Fibroblast of peridontal ligament (primary cell): ENCODE results near the gene SEC14L6.

ENCODE experiments used
- DNase-seq: peaks from one replicate; pipeline ENCODE4 v3.0.0-alpha.2; 2010; ENCODE audit errors: extremely low read depth

SEC14L6 gene

GRCh38 chr22:30495041-30495784 is 51.3 kb downstream of the SEC14L6 start:
- DNase-seq: no peak

- DNase-seq: no peak
These were observed 54.4 kb downstream of the SEC14L6 start for GRCh38 chr22:30492144-30492543.

DNA sequence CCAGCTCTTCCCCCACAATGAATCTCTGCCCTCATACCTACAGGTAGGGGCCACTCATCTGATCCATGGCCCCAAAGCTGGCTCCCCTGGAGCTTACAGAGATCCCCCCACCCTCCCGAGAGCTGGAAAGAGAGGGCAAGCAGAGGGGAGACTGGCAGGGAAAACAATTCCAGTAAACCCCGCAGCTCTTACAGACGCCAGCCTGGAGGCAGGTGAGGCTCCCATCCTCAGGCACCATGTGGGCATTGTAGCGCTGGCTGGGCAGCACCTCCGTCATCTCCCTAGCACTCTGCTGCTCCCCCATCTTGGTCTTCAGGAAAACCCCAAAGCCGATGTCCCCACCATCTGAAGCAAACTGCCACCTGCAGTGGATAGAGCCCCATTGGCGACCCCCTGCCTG is 55.2 kb downstream of the SEC14L6 start:
- DNase-seq: no peak

GRCh38 chr22:30490399-30490798 is 56.1 kb downstream of the SEC14L6 start:
- DNase-seq: no peak

GRCh38 chr22:30488121-30488520 is 58.4 kb downstream of the SEC14L6 start:
- no peak for DNase-seq

DNA sequence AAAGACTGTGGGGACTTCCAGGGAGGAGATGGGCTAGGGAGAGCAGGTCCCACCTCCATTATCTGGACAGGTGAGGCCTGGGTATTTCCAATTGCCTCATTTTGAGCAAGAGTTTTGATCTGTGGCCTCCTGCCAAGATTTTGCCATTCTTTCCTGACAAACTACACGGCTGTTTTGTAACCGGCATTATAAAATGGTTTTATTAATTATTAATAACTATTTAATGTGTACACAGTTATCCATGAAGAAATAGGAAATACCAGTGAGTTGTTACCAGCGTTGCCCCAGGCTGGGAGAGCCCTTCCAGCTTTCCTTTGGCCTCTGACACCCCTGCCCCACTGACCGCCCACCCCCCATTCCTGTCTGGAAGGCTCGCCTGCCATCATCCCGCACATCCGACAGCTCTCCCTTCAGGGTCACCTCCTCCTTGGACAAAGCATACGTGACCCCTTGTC is 59.9 kb downstream of the SEC14L6 start:
- DNase-seq: no peak

GRCh38 chr22:30486118-30486517 is 60.4 kb downstream of the SEC14L6 start:
- DNase-seq: no peak

DNA sequence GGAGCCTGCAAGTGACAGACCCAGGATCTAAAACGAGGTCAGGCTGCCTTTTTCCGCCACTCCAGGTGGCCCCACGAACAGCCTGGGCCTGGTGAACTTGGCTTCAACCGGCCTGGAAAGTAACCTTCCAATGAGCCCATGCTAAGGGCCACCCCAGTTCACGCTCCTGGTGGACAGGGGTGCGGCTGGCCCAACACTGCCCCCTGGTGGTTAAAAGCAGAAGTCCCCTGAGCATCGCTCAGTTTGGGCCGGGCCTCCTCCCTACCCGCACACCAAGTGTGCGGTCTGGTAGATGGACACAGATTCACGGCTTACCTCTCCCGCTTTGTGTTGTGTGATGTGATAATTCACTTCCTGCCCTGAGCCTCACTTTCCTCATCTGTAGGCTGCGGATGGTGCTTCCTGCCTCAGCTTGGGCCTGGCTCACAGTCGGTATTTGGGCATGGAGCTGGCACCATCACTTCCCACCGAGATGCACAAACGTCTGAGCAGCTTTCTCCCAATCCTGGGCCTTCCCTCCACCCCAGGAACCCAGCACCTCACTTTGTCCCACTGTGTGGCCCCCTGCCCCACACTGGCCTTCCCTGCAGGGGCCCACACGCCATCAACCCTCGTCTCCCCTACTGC is 61.1 kb downstream of the SEC14L6 start:
- peak; percentile 44 for DNase-seq

GRCh38 chr22:30483169-30483568 is 63.4 kb downstream of the SEC14L6 start:
- DNase-seq: no peak

- peak; percentile 7 for DNase-seq
These were observed 64.8 kb downstream of the SEC14L6 start for GRCh38 chr22:30481711-30482110.

DNA sequence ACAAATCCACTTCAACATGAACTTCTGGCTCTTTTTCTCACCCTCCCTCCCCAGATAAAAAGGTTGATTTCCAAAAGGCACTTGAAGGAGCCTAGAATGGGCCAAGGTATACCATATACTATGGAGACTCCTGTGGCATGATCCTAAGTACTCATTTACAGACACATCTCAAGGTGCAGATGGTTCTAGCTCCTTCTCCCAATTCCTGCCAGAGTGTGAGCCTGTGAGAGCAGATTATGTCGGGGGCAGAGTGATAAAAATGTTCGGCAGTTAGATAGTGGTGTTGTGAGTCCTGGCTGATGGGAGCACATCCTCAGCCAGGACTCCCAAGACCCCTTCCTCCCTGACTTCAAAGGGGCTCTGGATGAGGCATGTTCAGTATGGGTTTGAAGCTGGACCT is 66.6 kb downstream of the SEC14L6 start:
- no peak for DNase-seq

DNA sequence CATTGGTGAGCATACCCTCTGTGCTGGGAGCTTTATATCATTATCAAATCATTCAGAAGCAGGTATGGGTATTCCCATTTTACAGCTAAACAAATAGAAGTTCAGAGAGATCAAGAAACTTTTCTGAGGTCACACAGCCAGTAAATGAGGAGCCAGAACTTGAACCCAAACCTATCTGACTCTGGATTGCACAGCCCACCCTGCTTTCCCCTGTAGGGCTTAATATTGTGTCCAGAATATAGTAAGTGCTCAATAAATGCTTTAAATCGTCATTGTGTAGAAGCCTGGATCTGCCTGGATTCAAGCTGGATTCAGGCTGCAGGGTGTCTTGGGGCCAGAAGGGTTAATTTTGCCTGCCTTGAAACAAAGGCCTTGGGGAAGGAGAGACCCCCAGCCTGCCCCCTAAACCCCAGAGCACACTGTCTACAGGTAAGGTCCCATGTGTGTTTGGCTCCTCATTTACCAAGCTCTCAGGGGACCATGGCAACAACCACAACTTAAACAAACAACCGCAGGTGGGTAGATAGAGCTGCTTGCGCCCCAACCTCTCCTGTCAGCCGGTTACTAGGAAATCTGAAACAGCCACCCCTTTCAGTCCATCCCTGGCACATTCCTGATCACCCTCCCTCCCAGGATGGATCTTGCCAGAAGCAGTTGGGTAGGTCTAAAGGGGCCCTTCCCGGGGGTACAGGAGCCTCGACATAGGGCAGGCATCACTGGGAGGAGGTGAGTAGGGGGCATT is 71.7 kb downstream of the SEC14L6 start:
- DNase-seq: no peak

- DNase-seq: no peak
These were observed 72.4 kb downstream of the SEC14L6 start for GRCh38 chr22:30474121-30474520.

DNA sequence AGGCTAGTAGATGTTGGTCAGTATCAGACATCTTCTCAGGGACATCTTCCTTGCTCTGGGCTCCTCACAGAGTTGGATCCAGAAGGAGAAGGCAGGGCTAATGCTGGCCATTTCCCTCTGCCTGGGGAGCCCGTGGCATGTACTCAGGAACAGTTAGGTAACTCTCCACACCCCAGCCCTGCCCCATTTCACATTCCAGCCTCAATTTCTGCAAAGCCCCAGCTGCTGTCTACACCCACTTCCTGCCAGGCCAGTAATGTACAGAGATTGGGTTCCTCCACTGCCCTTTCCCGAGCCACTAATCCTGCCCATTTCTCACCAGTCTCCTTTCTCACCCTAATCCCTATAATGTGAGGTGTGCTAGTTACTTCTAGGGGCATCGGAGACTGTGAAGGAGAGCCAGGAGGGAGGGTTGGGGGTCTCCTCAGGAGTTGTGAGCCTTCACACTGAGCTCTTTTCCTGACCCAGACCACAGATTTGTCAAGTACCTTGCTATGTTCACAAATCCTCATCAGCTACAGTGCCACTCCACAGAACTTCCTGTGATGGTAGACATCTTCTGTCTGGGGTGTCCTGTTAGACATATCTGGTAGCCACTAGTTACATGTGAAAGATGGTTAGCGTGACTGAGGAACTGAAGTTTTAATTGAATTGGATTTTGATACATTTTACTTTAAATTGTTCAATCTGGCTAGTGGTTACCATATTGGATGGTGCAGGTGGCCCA is 73.4 kb downstream of the SEC14L6 start:
- DNase-seq: no peak
